GM12875 (cell line): ENCODE data around the gene PRG3.

Experiments used
- H3K4me3 ChIP-seq: one replicate; pipeline ENCODE4 v1.5.1; 2011; ENCODE audit warnings: low read depth, low read length, control low read depth
- TF ChIP-seq, protein P1 (sequence below): IDR thresholded peaks from 2 replicates; pipeline ENCODE4 v1.5.1; 2011; ENCODE audit warnings: low read depth, mild to moderate bottlenecking, control low read depth, inconsistent platforms, low read length, moderate library complexity, borderline replicate concordance; ENCODE audit not compliant: insufficient read depth

Gene PRG3

DNA sequence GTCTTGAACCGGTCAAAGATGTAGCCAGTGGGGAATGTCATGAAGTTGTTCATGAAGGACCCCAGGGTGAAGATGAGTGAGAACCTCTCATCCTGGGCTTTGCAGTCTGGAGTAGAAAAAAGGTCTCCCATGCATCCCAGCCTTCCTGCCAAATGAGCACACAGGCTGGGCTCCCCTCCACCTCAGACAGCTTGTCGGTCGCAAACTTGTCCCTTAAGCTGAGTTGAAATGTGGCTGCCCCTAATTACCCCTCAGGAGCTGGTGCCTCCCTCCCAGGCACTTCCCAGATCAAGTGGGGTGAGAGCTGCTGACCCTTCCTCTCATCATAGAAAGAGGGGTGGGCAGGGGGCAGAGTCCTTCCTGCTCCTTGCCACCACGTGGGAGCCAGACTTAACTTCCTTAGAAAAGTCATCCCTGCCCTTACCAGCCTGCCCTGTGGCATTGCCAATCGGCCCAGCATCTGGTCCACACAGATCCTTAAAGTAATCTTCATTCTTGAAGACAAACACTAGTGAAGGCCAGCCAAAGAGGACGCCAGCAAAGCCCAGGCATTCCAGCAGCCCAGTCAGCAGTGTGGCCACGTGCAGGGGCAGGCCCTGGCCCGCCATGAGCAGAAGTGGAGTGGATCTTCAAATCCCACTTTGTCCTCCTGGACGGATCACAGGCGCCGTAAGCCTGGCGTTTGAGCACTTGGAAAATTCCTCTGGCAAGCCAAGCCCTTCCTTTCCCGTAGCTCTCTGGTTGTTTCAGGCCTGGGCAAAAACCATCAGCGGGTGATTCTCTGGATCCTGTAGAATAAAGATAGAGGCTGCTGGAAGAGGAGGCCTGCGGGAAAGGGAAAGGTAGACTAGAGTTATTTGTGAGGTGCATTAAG lies 44.9 kb upstream of the PRG3 start:
- peak overlapping the region; percentile 85 for H3K4me3 ChIP-seq
- TF ChIP-seq, protein P1, sequence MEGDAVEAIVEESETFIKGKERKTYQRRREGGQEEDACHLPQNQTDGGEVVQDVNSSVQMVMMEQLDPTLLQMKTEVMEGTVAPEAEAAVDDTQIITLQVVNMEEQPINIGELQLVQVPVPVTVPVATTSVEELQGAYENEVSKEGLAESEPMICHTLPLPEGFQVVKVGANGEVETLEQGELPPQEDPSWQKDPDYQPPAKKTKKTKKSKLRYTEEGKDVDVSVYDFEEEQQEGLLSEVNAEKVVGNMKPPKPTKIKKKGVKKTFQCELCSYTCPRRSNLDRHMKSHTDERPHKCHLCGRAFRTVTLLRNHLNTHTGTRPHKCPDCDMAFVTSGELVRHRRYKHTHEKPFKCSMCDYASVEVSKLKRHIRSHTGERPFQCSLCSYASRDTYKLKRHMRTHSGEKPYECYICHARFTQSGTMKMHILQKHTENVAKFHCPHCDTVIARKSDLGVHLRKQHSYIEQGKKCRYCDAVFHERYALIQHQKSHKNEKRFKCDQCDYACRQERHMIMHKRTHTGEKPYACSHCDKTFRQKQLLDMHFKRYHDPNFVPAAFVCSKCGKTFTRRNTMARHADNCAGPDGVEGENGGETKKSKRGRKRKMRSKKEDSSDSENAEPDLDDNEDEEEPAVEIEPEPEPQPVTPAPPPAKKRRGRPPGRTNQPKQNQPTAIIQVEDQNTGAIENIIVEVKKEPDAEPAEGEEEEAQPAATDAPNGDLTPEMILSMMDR, result no peak

DNA sequence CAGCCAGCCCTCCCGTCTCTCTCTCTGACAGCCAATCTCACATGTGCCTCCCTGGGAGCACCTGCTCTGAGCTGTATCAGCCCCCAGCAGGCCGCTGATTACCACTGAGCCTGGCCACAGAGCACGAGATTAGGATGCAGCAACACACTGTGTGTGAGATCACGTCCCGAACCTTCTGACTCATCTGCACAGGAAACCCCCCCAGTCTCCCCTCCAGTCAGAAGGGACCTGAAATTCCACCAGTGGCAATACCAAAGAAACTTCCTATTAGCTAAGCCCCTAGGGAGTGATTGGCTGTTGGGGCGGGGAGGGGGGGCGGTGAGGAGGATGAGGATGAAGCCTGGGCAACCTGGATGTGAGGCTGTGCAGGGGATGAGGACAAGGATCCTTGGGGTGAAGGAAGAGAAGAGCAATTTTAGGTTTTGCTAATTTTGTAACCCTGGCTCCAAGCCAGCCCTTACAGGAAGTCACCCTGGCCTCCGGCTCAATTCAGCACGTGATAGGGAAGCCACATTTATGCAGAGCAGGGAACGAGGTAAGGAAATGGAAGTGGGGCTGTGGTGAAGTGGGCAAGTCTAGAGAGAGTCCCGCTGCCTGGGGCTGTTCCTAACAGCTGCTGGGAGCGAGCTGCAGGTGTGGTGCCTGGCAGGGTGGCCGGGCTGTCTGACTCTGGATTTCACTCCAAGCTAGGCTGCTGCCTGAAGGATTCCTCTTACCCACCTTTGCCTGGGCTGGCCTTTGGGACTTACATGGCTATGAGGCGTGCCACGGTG lies 44.0 kb upstream of the PRG3 start:
- TF ChIP-seq, protein P1, result no peak

DNA sequence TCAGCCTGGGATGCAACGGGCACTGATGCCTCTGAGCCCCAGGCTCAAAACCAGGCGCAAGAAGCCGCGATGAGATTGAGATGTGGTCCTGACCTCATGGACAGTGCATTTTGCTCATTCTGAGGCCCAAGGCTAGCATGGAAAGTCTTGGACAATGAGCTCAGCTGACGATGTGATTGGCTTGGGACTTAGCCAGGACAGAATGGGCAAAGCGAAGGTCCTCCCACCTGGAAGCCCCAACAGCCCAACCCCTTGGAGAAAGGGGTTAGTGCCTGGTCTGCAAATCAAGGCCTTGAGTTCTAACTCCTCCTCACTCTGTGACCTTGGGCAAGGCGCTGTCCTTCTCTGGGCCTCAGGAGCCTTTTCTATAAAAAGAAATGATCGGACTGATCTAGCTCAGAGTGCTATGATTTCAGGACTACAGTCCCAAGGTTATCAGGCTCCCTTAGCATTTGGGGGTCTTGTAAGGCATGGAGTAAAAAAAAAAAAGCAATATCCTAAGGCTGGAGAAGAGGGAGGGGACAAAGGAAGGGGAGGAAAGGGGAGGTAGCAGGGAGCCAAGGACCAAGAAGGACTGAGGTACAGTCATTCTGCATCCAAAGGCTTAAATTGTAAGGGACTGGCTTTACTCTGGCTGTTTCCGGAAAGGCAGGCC lies 43.3 kb upstream of the PRG3 start:
- peak overlapping the region; percentile 56 for H3K4me3 ChIP-seq
- TF ChIP-seq, protein P1, result no peak

More for the DNA sequence above, 44.0 kb upstream of the PRG3 start:
- peak overlapping the region; percentile 85 for H3K4me3 ChIP-seq

DNA sequence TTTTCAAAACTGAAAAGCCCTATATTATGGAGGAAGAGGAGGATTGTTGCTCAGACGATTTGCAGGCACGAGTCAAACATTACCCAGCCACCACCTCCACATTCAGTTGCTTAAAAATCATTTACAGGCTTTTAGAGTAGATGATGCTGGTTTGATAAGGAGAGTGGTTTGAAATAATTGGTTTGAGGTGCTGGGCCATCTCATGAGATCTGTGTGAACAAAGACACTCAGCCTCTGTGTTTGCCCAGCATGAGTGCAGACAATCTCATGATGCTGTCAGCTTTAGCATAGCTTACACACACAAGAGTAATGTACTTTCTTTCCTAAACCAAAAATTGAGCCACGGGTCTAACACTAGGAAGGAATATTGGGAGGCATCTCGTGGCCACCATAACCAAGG lies 41.7 kb upstream of the PRG3 start:
- TF ChIP-seq, protein P1, result no peak

DNA sequence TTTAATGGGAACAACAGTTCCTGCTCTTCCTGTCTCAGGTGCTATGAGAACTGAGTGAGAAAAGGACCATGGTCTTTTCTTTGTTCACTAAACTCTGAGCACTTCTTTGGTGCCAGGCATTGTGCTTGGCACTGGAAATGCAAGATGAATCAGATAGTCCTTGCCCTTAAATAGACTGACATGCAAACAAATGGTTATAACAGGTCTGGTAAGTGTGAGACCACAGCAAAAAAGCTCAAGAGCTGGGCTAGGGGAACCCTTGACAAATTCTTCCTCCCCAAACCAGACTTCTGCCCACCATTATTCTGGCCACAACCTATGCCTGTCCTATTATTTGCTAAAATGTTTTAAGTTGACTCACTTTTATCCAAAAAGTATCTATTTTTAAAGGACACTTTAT lies 40.9 kb upstream of the PRG3 start:
- no peak overlapping the region for H3K4me3 ChIP-seq
- TF ChIP-seq, protein P1, result no peak

More for the DNA sequence above, 41.7 kb upstream of the PRG3 start:
- H3K4me3 ChIP-seq, result no peak overlapping the region

DNA sequence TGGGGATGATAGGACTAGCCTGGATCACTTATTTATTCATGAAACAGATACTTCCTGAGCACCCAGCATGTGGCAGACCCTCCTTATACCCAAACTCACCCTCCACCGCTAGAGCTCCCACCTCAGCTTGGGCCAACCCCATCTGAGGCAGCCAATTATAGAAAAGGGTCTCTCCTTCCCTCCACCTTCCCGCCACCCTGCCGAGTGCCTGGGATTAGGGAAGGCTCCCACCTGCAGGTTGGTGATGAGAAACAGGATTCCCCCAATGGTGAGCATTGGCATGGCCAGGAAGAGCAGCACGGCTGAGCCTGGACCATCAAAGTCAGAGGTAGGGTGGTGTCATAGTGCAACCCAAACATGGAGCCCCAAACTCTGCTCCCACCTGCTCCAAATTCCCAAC lies 40.1 kb upstream of the PRG3 start:
- H3K4me3 ChIP-seq, result no peak overlapping the region
- TF ChIP-seq, protein P1, result no peak
